Measurements from ENCODE around the gene AR. TPM values are rescaled to one million over a fixed set of nuclear protein-coding genes. Genes with fewer than 3 reads are reported as not detected.

AR gene
- total RNA-seq, 2 experiments from 2014 or later = not detected

GRCh38 chrX:67596839-67597790, 53.3 kb downstream of the AR start:
- H3K27ac Mint-ChIP-seq = no peak overlapping the region
- H3K36me3 Mint-ChIP-seq = no peaks in the 10 kb centered on the region
- H3K27me3 Mint-ChIP-seq = no peaks in the 10 kb centered on the region
- no peak overlapping the region for H3K4me3 Mint-ChIP-seq
- H3K4me1 Mint-ChIP-seq = no peaks in the 10 kb centered on the region
- no peaks in the 10 kb centered on the region for H3K9me3 Mint-ChIP-seq
- no peak for DNase-seq

GRCh38 chrX:67599532-67599931, 55.7 kb downstream of the AR start:
- no peaks in the 10 kb centered on the region for H3K36me3 Mint-ChIP-seq
- H3K27me3 Mint-ChIP-seq = no peaks in the 10 kb centered on the region
- H3K4me3 Mint-ChIP-seq = no peak overlapping the region
- H3K9me3 Mint-ChIP-seq = no peaks in the 10 kb centered on the region
- DNase-seq = no peak
- H3K27ac Mint-ChIP-seq = no peak overlapping the region
- no peaks in the 10 kb centered on the region for H3K4me1 Mint-ChIP-seq

- Mint-ChIP-seq H3K27ac (no peak overlapping the region), H3K36me3 (no peaks in the 10 kb centered on the region), H3K4me3 (no peak overlapping the region), H3K27me3 (no peaks in the 10 kb centered on the region), H3K9me3 (no peaks in the 10 kb centered on the region), H3K4me1 (no peaks in the 10 kb centered on the region)
- no peak for DNase-seq
Observed at GRCh38 chrX:67601771-67602170, 58.0 kb downstream of the AR start.

GRCh38 chrX:67604979-67605703, 61.3 kb downstream of the AR start:
- Mint-ChIP-seq H3K4me3 (no peak overlapping the region), H3K4me1 (no peaks in the 10 kb centered on the region), H3K36me3 (no peaks in the 10 kb centered on the region), H3K27ac (no peak overlapping the region), H3K27me3 (no peaks in the 10 kb centered on the region), H3K9me3 (no peaks in the 10 kb centered on the region)
- no peak for DNase-seq

- H3K4me1 Mint-ChIP-seq = no peaks in the 10 kb centered on the region
- no peak for DNase-seq
- no peak overlapping the region for H3K27ac Mint-ChIP-seq
- no peak overlapping the region for H3K4me3 Mint-ChIP-seq
- H3K36me3 Mint-ChIP-seq = no peaks in the 10 kb centered on the region
- H3K9me3 Mint-ChIP-seq = no peaks in the 10 kb centered on the region
- H3K27me3 Mint-ChIP-seq = no peaks in the 10 kb centered on the region
Observed at GRCh38 chrX:67607466-67607865, 63.6 kb downstream of the AR start.

GRCh38 chrX:67610282-67610681, 66.5 kb downstream of the AR start:
- no peak overlapping the region for H3K27ac Mint-ChIP-seq
- H3K36me3 Mint-ChIP-seq = no peaks in the 10 kb centered on the region
- H3K4me3 Mint-ChIP-seq = no peak overlapping the region
- H3K27me3 Mint-ChIP-seq = no peaks in the 10 kb centered on the region
- H3K9me3 Mint-ChIP-seq = peaks cover 4% of the 10 kb centered on the region
- no peaks in the 10 kb centered on the region for H3K4me1 Mint-ChIP-seq
- no peak for DNase-seq

- Mint-ChIP-seq H3K27me3 (no peaks in the 10 kb centered on the region), H3K36me3 (no peaks in the 10 kb centered on the region), H3K27ac (no peak overlapping the region), H3K9me3 (peaks cover 4% of the 10 kb centered on the region), H3K4me3 (no peak overlapping the region), H3K4me1 (no peaks in the 10 kb centered on the region)
- DNase-seq = no peak
Observed at GRCh38 chrX:67612231-67612630, 68.4 kb downstream of the AR start.

GRCh38 chrX:67613366-67613765, 69.5 kb downstream of the AR start:
- DNase-seq = no peak
- Mint-ChIP-seq H3K4me3 (no peak overlapping the region), H3K9me3 (peaks cover 7% of the 10 kb centered on the region), H3K4me1 (no peaks in the 10 kb centered on the region), H3K36me3 (no peaks in the 10 kb centered on the region), H3K27ac (no peak overlapping the region), H3K27me3 (no peaks in the 10 kb centered on the region)

- H3K9me3 Mint-ChIP-seq = peaks cover 7% of the 10 kb centered on the region
- no peak for DNase-seq
- H3K4me1 Mint-ChIP-seq = no peaks in the 10 kb centered on the region
- H3K27ac Mint-ChIP-seq = no peak overlapping the region
- no peak overlapping the region for H3K4me3 Mint-ChIP-seq
- H3K27me3 Mint-ChIP-seq = no peaks in the 10 kb centered on the region
- H3K36me3 Mint-ChIP-seq = no peaks in the 10 kb centered on the region
Observed at GRCh38 chrX:67613996-67614395, 70.2 kb downstream of the AR start.

- no peak overlapping the region for H3K4me3 Mint-ChIP-seq
- peaks cover 7% of the 10 kb centered on the region for H3K9me3 Mint-ChIP-seq
- no peak overlapping the region for H3K27ac Mint-ChIP-seq
- H3K27me3 Mint-ChIP-seq = no peaks in the 10 kb centered on the region
- H3K36me3 Mint-ChIP-seq = no peaks in the 10 kb centered on the region
- no peaks in the 10 kb centered on the region for H3K4me1 Mint-ChIP-seq
- no peak for DNase-seq
Observed at GRCh38 chrX:67614423-67614822, 70.6 kb downstream of the AR start.

GRCh38 chrX:67619253-67619652, 75.4 kb downstream of the AR start:
- no peak overlapping the region for H3K4me3 Mint-ChIP-seq
- no peaks in the 10 kb centered on the region for H3K4me1 Mint-ChIP-seq
- DNase-seq = no peak
- H3K27me3 Mint-ChIP-seq = no peaks in the 10 kb centered on the region
- peaks cover 5% of the 10 kb centered on the region for H3K9me3 Mint-ChIP-seq
- no peak overlapping the region for H3K27ac Mint-ChIP-seq
- no peaks in the 10 kb centered on the region for H3K36me3 Mint-ChIP-seq

- no peaks in the 10 kb centered on the region for H3K27me3 Mint-ChIP-seq
- H3K4me3 Mint-ChIP-seq = no peak overlapping the region
- no peaks in the 10 kb centered on the region for H3K36me3 Mint-ChIP-seq
- H3K27ac Mint-ChIP-seq = no peak overlapping the region
- H3K4me1 Mint-ChIP-seq = no peaks in the 10 kb centered on the region
- peaks cover 3% of the 10 kb centered on the region for H3K9me3 Mint-ChIP-seq
- no peak for DNase-seq
Observed at GRCh38 chrX:67622053-67622585, 78.3 kb downstream of the AR start.

GRCh38 chrX:67624325-67624724, 80.5 kb downstream of the AR start:
- Mint-ChIP-seq H3K4me3 (no peak overlapping the region), H3K36me3 (no peaks in the 10 kb centered on the region), H3K4me1 (no peaks in the 10 kb centered on the region), H3K27ac (no peak overlapping the region), H3K9me3 (no peaks in the 10 kb centered on the region), H3K27me3 (no peaks in the 10 kb centered on the region)
- no peak for DNase-seq

- Mint-ChIP-seq H3K9me3 (no peaks in the 10 kb centered on the region), H3K4me3 (no peak overlapping the region), H3K4me1 (no peaks in the 10 kb centered on the region), H3K27ac (no peak overlapping the region), H3K27me3 (no peaks in the 10 kb centered on the region), H3K36me3 (no peaks in the 10 kb centered on the region)
- DNase-seq = no peak
Observed at GRCh38 chrX:67635424-67635823, 91.6 kb downstream of the AR start.

- H3K9me3 Mint-ChIP-seq = no peaks in the 10 kb centered on the region
- H3K4me1 Mint-ChIP-seq = no peaks in the 10 kb centered on the region
Observed at GRCh38 chrX:67636532-67636931, 92.7 kb downstream of the AR start.

More at GRCh38 chrX:67636532-67636931, 92.7 kb downstream of the AR start:
- no peaks in the 10 kb centered on the region for H3K27me3 Mint-ChIP-seq
- no peaks in the 10 kb centered on the region for H3K36me3 Mint-ChIP-seq
- no peak for DNase-seq
- H3K4me3 Mint-ChIP-seq = no peak overlapping the region
- H3K27ac Mint-ChIP-seq = no peak overlapping the region

Data from activated naive CD8-positive, alpha-beta T cell treated with anti-CD3 and anti-CD28 coated beads for 36 hours (primary cell).